ENCODE measurements around the gene CPSF2.
A peak's percentile ranks its signal among the peaks of the same experiment; 100 is the strongest.

DNA sequence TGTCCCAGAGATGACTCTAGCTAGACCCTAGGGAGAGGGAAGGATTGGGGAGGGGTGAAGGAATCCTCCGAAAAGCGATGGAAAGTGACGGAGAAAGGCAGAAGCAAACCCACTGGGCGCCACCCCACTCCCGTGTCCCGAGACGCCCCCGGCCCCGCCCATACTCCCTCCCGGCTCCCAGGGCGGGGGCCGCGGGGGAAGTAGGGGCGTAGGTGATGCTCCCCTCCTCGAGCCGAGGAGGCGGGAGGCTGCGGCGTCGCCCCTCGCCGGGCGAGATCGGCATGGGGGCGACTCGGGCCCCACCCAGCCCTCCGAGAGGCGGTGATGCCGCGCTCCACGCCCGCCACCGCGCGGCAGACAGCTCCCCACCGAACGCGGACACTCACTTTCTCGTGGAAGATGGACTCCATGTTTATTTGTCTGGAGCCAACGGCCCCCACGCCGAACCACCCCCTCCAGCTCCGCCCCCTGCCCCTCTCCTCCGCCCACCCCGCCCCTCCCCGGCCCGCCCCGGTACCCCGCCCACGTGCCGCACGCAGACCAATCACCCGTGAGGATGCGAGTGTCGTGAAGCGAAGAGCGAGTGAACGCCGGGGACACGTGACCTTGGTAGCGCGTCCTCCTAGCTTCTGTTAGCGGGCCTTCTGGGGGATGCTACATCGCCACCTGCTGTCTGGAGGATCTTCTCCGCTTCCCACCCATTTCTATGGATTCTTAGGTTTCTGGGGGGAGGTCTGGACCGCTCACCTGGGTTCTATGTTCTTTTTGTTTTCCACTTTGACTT, 15.4 kb upstream of the CPSF2 start, which contains the start of gene ATXN3:
- TF ChIP-seq FOXK2 (IDR thresholded peaks at IDR 0.05) (no peak), BHLHE40 (IDR thresholded peaks at IDR 0.05; ENCODE audit: borderline replicate concordance) (no peak), TARDBP (IDR thresholded peaks at IDR 0.05) (peak; percentile 55; the same call in 1 of the 2 replicates), FOXM1 (IDR thresholded peaks at IDR 0.05; ENCODE audit: borderline replicate concordance) (peak; percentile 64; the same call in 1 of the 2 replicates), FOXA1 (IDR thresholded peaks at IDR 0.05) (no peak)
